DMS114 treated with DMSO at 0.1 percent for 48 hours (cell line): ENCODE results near the gene ZSWIM6.

Experiments
- DNase-seq: peaks from one replicate; lab custom pipeline; 2025; ENCODE audit not compliant: unreplicated experiment; lab: John Stamatoyannopoulos, UW

Gene ZSWIM6

GRCh38 chr5:61586096-61587084 lies 254.3 kb downstream of the ZSWIM6 start:
- no peak for DNase-seq

- no peak for DNase-seq
Observed at GRCh38 chr5:61587125-61587524, 255.1 kb downstream of the ZSWIM6 start.

- DNase-seq, result no peak
Observed at GRCh38 chr5:61588216-61588615, 256.2 kb downstream of the ZSWIM6 start.

GRCh38 chr5:61589946-61590345 lies 257.9 kb downstream of the ZSWIM6 start:
- DNase-seq, result no peak

- no peak for DNase-seq
Observed at GRCh38 chr5:61590473-61590872, 258.4 kb downstream of the ZSWIM6 start.

- DNase-seq, result no peak
Observed at GRCh38 chr5:61591859-61592258, 259.8 kb downstream of the ZSWIM6 start.

GRCh38 chr5:61595426-61595825 lies 263.4 kb downstream of the ZSWIM6 start:
- DNase-seq, result no peak
